ENCODE data around the gene AMFR.

DNA sequence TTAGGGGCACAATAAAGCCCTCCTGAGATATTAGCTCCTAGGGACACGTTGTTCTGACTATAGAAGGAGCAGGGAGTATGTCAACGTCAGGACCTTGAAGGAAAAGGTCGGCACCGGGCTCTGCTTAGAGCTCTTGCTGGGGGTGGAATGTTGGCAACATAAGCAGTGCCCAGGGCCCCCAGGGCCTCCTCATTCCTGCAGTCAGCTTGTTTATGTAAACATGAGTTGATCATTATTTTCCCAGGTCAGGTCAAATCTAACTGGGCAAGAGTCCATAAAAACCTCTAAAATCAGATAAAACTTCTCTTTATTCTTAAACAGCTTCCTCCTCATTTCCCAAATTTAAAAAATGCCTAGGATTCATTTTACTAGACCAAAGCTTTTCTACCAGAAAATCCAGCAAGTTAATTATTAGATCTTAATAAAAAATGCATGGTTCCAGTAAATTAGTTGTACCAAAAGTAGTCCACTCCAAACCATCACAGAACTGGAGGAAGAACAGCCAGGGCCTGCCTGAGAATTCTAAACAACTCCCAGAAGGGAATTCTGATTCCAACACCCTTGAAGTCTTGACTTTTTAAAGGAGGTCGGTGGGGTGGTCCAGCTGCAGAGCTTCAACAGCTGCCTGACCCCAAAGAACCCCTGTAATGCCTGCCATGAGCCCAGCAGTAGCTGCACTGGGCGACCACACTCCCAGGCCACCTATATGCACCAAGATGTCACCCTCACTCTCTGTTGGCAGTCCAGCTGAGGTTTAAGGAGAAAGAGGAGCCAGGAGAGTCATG lies 54.3 kb downstream of the AMFR start:
- TF ChIP-seq, protein P1, sequence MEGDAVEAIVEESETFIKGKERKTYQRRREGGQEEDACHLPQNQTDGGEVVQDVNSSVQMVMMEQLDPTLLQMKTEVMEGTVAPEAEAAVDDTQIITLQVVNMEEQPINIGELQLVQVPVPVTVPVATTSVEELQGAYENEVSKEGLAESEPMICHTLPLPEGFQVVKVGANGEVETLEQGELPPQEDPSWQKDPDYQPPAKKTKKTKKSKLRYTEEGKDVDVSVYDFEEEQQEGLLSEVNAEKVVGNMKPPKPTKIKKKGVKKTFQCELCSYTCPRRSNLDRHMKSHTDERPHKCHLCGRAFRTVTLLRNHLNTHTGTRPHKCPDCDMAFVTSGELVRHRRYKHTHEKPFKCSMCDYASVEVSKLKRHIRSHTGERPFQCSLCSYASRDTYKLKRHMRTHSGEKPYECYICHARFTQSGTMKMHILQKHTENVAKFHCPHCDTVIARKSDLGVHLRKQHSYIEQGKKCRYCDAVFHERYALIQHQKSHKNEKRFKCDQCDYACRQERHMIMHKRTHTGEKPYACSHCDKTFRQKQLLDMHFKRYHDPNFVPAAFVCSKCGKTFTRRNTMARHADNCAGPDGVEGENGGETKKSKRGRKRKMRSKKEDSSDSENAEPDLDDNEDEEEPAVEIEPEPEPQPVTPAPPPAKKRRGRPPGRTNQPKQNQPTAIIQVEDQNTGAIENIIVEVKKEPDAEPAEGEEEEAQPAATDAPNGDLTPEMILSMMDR (IDR thresholded peaks at IDR 0.05): no peak
- no peak for TF ChIP-seq POLR2A (IDR thresholded peaks at IDR 0.05)

Data from uterus (tissue), 2 donors.